Esophagus squamous epithelium (tissue), 5 donors: ENCODE data around the gene SNAP29. TPM values are rescaled to one million over a fixed set of nuclear protein-coding genes. Genes with fewer than 3 reads are reported as not detected.
A peak's percentile ranks its signal among the peaks of the same experiment; 100 is the strongest.
"Not testable (repeated sequence)": the region's sequence is repeated elsewhere in the genome, so short reads cannot be mapped to it uniquely, and the experiment has no call there.

Experiments used
- DNase-seq: peaks from one replicate; lab custom pipeline; 2025; lab: John Stamatoyannopoulos, UW
- H3K27ac ChIP-seq, 4 donors: fragments of 200-600 bp; sonication (generic); one replicate each; pipeline ENCODE4 v1.5.1; 2016 to 2019; ENCODE audit warnings: mild to moderate bottlenecking in 1 of 4
- H3K27me3 ChIP-seq, 4 donors: fragments of 200-600 bp; sonication (generic); 1 replicate in 3 of 4; 2 replicates in 1 of 4; pipeline versions ENCODE4 v1.5.1 to v1.6.0; 2017 to 2021; ENCODE audit warnings: antibody characterized with exemption in 1 of 4
- H3K36me3 ChIP-seq, 3 donors: fragments of 200-600 bp; sonication (generic); one replicate each; pipeline ENCODE4 v1.5.1; 2016 to 2019
- H3K4me1 ChIP-seq, 3 donors: fragments of 200-600 bp; sonication (generic); one replicate each; pipeline ENCODE4 v1.5.1; 2017 to 2019
- H3K4me3 ChIP-seq, 4 donors: fragments of 200-600 bp; sonication (generic); 1 replicate in 3 of 4; 2 replicates in 1 of 4; pipeline ENCODE4 v1.5.1; 2016 to 2019; ENCODE audit warnings: mild to moderate bottlenecking in 2 of 4, moderate library complexity in 1 of 4
- H3K9me3 ChIP-seq, 3 donors: fragments of 200-600 bp; sonication (generic); one replicate each; pipeline ENCODE4 v1.5.1; 2016 to 2019
- CTCF ChIP-seq, 6 experiments: fragments of 450-650 bp in 4 of 6; fragments of 200-600 bp in 2 of 6; sonication (generic) in 2 of 6; IDR thresholded peaks; one replicate each; pipeline ENCODE4 v1.5.1; 2016 to 2019; ENCODE audit warnings: antibody characterized with exemption in 6 of 6, mild to moderate bottlenecking in 4 of 6, moderate library complexity in 4 of 6
- POLR2A ChIP-seq, 4 donors: fragments of 450-650 bp; IDR thresholded peaks; one replicate each; pipeline ENCODE4 v1.6.1; 2017; ENCODE audit warnings: antibody characterized with exemption in 4 of 4, mild to moderate bottlenecking in 4 of 4, moderate library complexity in 3 of 4
- WGBS, 2 donors: methylation state at CpG; one replicate each; pipeline ENCODE4 v1.1.5; 2018; 5-methylcytosine and 5-hydroxymethylcytosine counted together
- intact Hi-C: fragments of 100-400 bp; cut with DNase I; formaldehyde crosslinking; loops from one replicate; pipeline ENCODE4 v1.15.0; 2022
- total RNA-seq, 4 donors: library from RNA; depleted of rRNA; stranded (reverse); fragments of >200 nt; gene quantifications; one replicate each; pipeline ENCODE4 v1.1.0, GENCODE V29; 2016
- donor health status: DM: yes; HTN: yes; CAD: no.

The SNAP29 gene
- total RNA-seq, 4 donors from 2014 or later = 13.0 to 19.6 (median 17.1) TPM

- TF ChIP-seq CTCF (IDR thresholded peaks at IDR 0.05) = no peak
- no peaks in the 10 kb centered on the region for H3K27me3 ChIP-seq
- peaks cover 3 to 29% (median 11%) of the 10 kb centered on the region in 3 donors for H3K4me1 ChIP-seq
- 72 to 77% methylated on average over 3 of the region's 3 CpGs for WGBS, 2 donors
- H3K4me3 ChIP-seq = no peak overlapping the region
- DNase-seq = no peak
- H3K9me3 ChIP-seq = no peaks in the 10 kb centered on the region
- no peak overlapping the region for H3K27ac ChIP-seq
- intact Hi-C loops = no loop called here
- H3K36me3 ChIP-seq = no peaks in the 10 kb centered on the region
Observed at GRCh38 chr22:20906387-20906767, 47.6 kb downstream of the SNAP29 start.

- H3K9me3 ChIP-seq, H3K27ac ChIP-seq, intact Hi-C loops, H3K4me3 ChIP-seq, H3K27me3 ChIP-seq, DNase-seq, H3K36me3 ChIP-seq: not testable (repeated sequence)
- 86 to 89% methylated on average over 3 to 5 of the region's 5 CpGs for WGBS, 2 donors
- peaks cover 3 to 31% (median 11%) of the 10 kb centered on the region in 3 donors for H3K4me1 ChIP-seq
Observed at GRCh38 chr22:20908717-20909116, 49.9 kb downstream of the SNAP29 start.

- TF ChIP-seq POLR2A (IDR thresholded peaks at IDR 0.05) (no peak), CTCF (IDR thresholded peaks at IDR 0.05) (no peak)
- 61 to 68% methylated on average over 6 of the region's 6 CpGs for WGBS, 2 donors
Observed at GRCh38 chr22:20909543-20910303, 50.9 kb downstream of the SNAP29 start.

GRCh38 chr22:20912494-20912893 is 53.7 kb downstream of the SNAP29 start:
- H3K27ac ChIP-seq = no peak overlapping the region
- no peaks in the 10 kb centered on the region for H3K9me3 ChIP-seq
- H3K27me3 ChIP-seq = no peaks in the 10 kb centered on the region
- no peaks in the 10 kb centered on the region for H3K36me3 ChIP-seq
- intact Hi-C loops = loop anchor here (10.0 kb wide), 1 partner anchor 48 kb away; no protein-coding TSS in a partner anchor
- H3K4me1 ChIP-seq = peaks cover 4 to 23% (median 8%) of the 10 kb centered on the region in 3 donors
- DNase-seq = no peak
- no peak for TF ChIP-seq POLR2A (IDR thresholded peaks at IDR 0.05)
- TF ChIP-seq CTCF (IDR thresholded peaks at IDR 0.05) = no peak
- H3K4me3 ChIP-seq = no peak overlapping the region
- 75 to 86% methylated on average over 6 of the region's 6 CpGs for WGBS, 2 donors

More at GRCh38 chr22:20909543-20910303, 50.9 kb downstream of the SNAP29 start:
- no peaks in the 10 kb centered on the region for H3K9me3 ChIP-seq
- peaks cover 3 to 22% (median 4%) of the 10 kb centered on the region in 3 donors for H3K4me1 ChIP-seq
- no peak for DNase-seq
- H3K36me3 ChIP-seq = no peaks in the 10 kb centered on the region
- intact Hi-C loops = loop anchor here (10.0 kb wide), 1 partner anchor 45 kb away; no protein-coding TSS in a partner anchor
- H3K27ac ChIP-seq = no peak overlapping the region
- H3K27me3 ChIP-seq = no peaks in the 10 kb centered on the region
- H3K4me3 ChIP-seq = no peak overlapping the region

- Histone ChIP-seq H3K9me3 (no peaks in the 10 kb centered on the region), H3K27ac (peak within 1 kb of the TSS; percentile 93 to 100 (median 100)), H3K36me3 (no peaks in the 10 kb centered on the region), H3K4me3 (peak within 1 kb of the TSS; percentile 74 to 100 (median 90)), H3K27me3 (no peaks in the 10 kb centered on the region), H3K4me1 (peaks cover 25 to 56% (median 34%) of the 10 kb centered on the region in 3 donors)
- intact Hi-C loops = loop anchor here (10.0 kb wide), 1 partner anchor 52 kb away; no protein-coding TSS in a partner anchor
- DNase-seq = peak; percentile 59
- 0 to 7% methylated on average over 2 to 10 of the region's 92 CpGs for WGBS, 2 donors
- TF ChIP-seq POLR2A (IDR thresholded peaks at IDR 0.05) = peak in 3 of 4 donors; percentile 90 to 99 (median 98)
- TF ChIP-seq CTCF (IDR thresholded peaks at IDR 0.05) = peak; percentile 87 to 99 (median 96)
Observed at GRCh38 chr22:20916916-20917810, 58.4 kb downstream of the SNAP29 start, which contains the start of gene CRKL. CRKL (plus strand) TSS chr22:20917407; CDS start chr22:20917935, 528 bp downstream.
